IPS-11a (cell line): ENCODE data around the gene MSH6.

ENCODE experiments used
- H3K4me3 ChIP-seq: one replicate; pipeline ENCODE4 v1.5.1; 2013; ENCODE audit warnings: low read depth, low read length, control low read depth

Gene MSH6

GRCh38 chr2:47778698-47779425 is 4.1 kb upstream of the MSH6 start:
- no peak overlapping the region for H3K4me3 ChIP-seq

GRCh38 chr2:47779426-47779790 is 3.5 kb upstream of the MSH6 start:
- H3K4me3 ChIP-seq: no peak overlapping the region

GRCh38 chr2:47782381-47782670 is 619 bp upstream of the MSH6 start:
- H3K4me3 ChIP-seq: peak overlapping the region; percentile 44

- H3K4me3 ChIP-seq: peak overlapping the region; percentile 78
Measured at GRCh38 chr2:47783486-47784351, 774 bp downstream of the MSH6 start.

- H3K4me3 ChIP-seq: peak overlapping the region; percentile 78
Measured at GRCh38 chr2:47784352-47784851, 1.5 kb downstream of the MSH6 start.

GRCh38 chr2:47785986-47786385 is 3.0 kb downstream of the MSH6 start:
- no peak overlapping the region for H3K4me3 ChIP-seq

- no peak overlapping the region for H3K4me3 ChIP-seq
Measured at GRCh38 chr2:47796090-47796697, 13.2 kb downstream of the MSH6 start.

GRCh38 chr2:47798631-47799030 is 15.7 kb downstream of the MSH6 start:
- no peak overlapping the region for H3K4me3 ChIP-seq

GRCh38 chr2:47799031-47799609 is 16.2 kb downstream of the MSH6 start:
- no peak overlapping the region for H3K4me3 ChIP-seq

- no peak overlapping the region for H3K4me3 ChIP-seq
Measured at GRCh38 chr2:47801118-47801517, 18.2 kb downstream of the MSH6 start.

- H3K4me3 ChIP-seq: no peak overlapping the region
Measured at GRCh38 chr2:47803363-47803762, 20.4 kb downstream of the MSH6 start.

GRCh38 chr2:47803770-47804169 is 20.8 kb downstream of the MSH6 start:
- no peak overlapping the region for H3K4me3 ChIP-seq

GRCh38 chr2:47805850-47806249 is 22.9 kb downstream of the MSH6 start:
- H3K4me3 ChIP-seq: no peak overlapping the region

- no peak overlapping the region for H3K4me3 ChIP-seq
Measured at GRCh38 chr2:47808614-47809013, 25.7 kb downstream of the MSH6 start.

GRCh38 chr2:47809903-47810302 is 27.0 kb downstream of the MSH6 start:
- no peak overlapping the region for H3K4me3 ChIP-seq

GRCh38 chr2:47810850-47811249 is 27.9 kb downstream of the MSH6 start:
- no peak overlapping the region for H3K4me3 ChIP-seq

GRCh38 chr2:47811668-47812067 is 28.7 kb downstream of the MSH6 start:
- H3K4me3 ChIP-seq: no peak overlapping the region

GRCh38 chr2:47815764-47816163 is 32.8 kb downstream of the MSH6 start:
- H3K4me3 ChIP-seq: no peak overlapping the region

GRCh38 chr2:47818777-47819176 is 35.8 kb downstream of the MSH6 start:
- no peak overlapping the region for H3K4me3 ChIP-seq

- H3K4me3 ChIP-seq: no peak overlapping the region
Measured at GRCh38 chr2:47819834-47820233, 36.9 kb downstream of the MSH6 start.

GRCh38 chr2:47822518-47822917 is 39.6 kb downstream of the MSH6 start:
- no peak overlapping the region for H3K4me3 ChIP-seq
